ENCODE measurements around the gene ECT2. TPM values are rescaled to one million over a fixed set of nuclear protein-coding genes. Genes with fewer than 3 reads are reported as not detected.

Gene ECT2
- total RNA-seq, 1 experiment from 2014 or later: 81.3 TPM

DNA sequence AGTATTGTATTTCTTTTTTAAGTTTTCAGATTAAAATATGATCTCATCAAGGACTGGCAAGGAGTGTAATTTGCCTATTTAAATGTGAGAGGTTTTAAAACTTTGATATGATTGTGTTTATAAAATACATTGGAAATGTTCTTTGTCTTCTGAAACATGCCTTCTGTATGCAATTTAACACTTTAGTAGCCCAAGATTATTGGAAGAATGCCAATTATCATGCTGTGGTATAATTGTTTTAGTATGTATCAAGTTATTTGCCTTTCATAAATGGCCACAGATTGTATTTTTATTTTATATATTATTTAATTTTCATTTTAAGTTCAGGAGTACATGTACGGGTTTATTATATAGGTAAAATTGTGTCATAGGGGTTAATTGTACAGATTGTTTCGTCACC, 31.7 kb downstream of the ECT2 start:
- Histone ChIP-seq H3K18ac (ENCODE audit: insufficient read length, low read depth, low read length) (no peak overlapping the region), H2BK20ac (ENCODE audit: low read depth, low read length, poor library complexity, severe bottlenecking) (no peak overlapping the region), H2BK15ac (ENCODE audit: low read depth, low read length) (no peak overlapping the region), H3K9ac (ENCODE audit: extremely low read depth, insufficient read length, low read length) (no peak overlapping the region), H2BK120ac (ENCODE audit: low read depth, low read length, poor library complexity, severe bottlenecking) (no peak overlapping the region), H3K79me1 (ENCODE audit: insufficient read depth, low read depth, low read length, poor library complexity, severe bottlenecking) (no peaks in the 10 kb centered on the region), H3K56ac (ENCODE audit: insufficient read length, low read depth, low read length) (no peak overlapping the region), H4K8ac (replicated peaks; ENCODE audit: insufficient read length, low read depth, low read length) (no peak overlapping the region), H3K4me2 (ENCODE audit: insufficient read depth, insufficient read length, low read length) (no peak overlapping the region), H4K91ac (ENCODE audit: insufficient read length, low read depth, low read length) (no peak overlapping the region), H3K9me3 (ENCODE audit: control insufficient read depth, low read depth, low read length) (no peaks in the 10 kb centered on the region), H2AK5ac (ENCODE audit: insufficient read length, low read length) (no peak overlapping the region), H3K27ac (ENCODE audit: insufficient read length, low read depth, low read length) (no peak overlapping the region), H4K5ac (ENCODE audit: insufficient read length, low read depth, low read length) (no peak overlapping the region), H4K20me1 (ENCODE audit: control insufficient read depth, insufficient read depth, insufficient read length) (no peaks in the 10 kb centered on the region), H3K4ac (ENCODE audit: low read depth, low read length) (no peak overlapping the region), H3K27me3 (ENCODE audit: insufficient read depth, low read length) (no peaks in the 10 kb centered on the region), H3K79me2 (ENCODE audit: insufficient read depth, low read length) (no peaks in the 10 kb centered on the region), H3K23ac (ENCODE audit: insufficient read length, low read depth, low read length) (no peak overlapping the region), H3K4me1 (ENCODE audit: insufficient read depth, low read length) (no peaks in the 10 kb centered on the region), H2AFZ (ENCODE audit: low read length) (no peak overlapping the region), H3K23me2 (ENCODE audit: insufficient read length, low read depth, low read length, poor library complexity, severe bottlenecking) (no peaks in the 10 kb centered on the region), H2BK12ac (ENCODE audit: insufficient read length, low read depth, low read length) (no peak overlapping the region), H3T11ph (ENCODE audit: low read length) (no peak overlapping the region), H2BK5ac (ENCODE audit: insufficient read length, low read length) (no peak overlapping the region), H3K14ac (ENCODE audit: insufficient read depth, low read length) (no peak overlapping the region)
- H3K27me3 Mint-ChIP-seq (ENCODE audit: low read depth): no peaks in the 10 kb centered on the region
- TF ChIP-seq, protein P1, sequence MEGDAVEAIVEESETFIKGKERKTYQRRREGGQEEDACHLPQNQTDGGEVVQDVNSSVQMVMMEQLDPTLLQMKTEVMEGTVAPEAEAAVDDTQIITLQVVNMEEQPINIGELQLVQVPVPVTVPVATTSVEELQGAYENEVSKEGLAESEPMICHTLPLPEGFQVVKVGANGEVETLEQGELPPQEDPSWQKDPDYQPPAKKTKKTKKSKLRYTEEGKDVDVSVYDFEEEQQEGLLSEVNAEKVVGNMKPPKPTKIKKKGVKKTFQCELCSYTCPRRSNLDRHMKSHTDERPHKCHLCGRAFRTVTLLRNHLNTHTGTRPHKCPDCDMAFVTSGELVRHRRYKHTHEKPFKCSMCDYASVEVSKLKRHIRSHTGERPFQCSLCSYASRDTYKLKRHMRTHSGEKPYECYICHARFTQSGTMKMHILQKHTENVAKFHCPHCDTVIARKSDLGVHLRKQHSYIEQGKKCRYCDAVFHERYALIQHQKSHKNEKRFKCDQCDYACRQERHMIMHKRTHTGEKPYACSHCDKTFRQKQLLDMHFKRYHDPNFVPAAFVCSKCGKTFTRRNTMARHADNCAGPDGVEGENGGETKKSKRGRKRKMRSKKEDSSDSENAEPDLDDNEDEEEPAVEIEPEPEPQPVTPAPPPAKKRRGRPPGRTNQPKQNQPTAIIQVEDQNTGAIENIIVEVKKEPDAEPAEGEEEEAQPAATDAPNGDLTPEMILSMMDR (conservative IDR thresholded peaks at IDR 0.05): no peak
- no CpG with 5 or more reads among the region's 2 CpGs for WGBS (ENCODE audit: extremely low coverage, insufficient read length, low lambda C conversion rate)
- no peak overlapping the region for H3K4me3 Mint-ChIP-seq
- no peaks in the 10 kb centered on the region for H3K9me3 Mint-ChIP-seq
- no peaks in the 10 kb centered on the region for H3K4me1 Mint-ChIP-seq
- H3K27ac Mint-ChIP-seq: no peak overlapping the region
- H3K36me3 Mint-ChIP-seq (ENCODE audit: insufficient read depth in 1 of 3, low read depth in 3 of 3): peaks cover 19 to 55% (median 54%) of the 10 kb centered on the region in 3 experiments; a peak in 6 of 7 replicates
- DNase-seq: no peak
